Memory B cell (primary cell): ENCODE data around the gene TIGD4.

ENCODE experiments used
- ATAC-seq: fragments of 150-1000 bp; cut with Tn5 transposase; 2 replicates; pipeline ENCODE4 v1.10.0; 2021; ENCODE audit warnings: low read depth, mild to moderate bottlenecking, moderate library complexity
- DNase-seq, 2 donors: peaks; one replicate each; pipeline ENCODE4 v3.0.0; 2022; ENCODE audit warnings: low spot score in 2 of 2
- H3K27ac Mint-ChIP-seq: one replicate; pipeline ENCODE4 v1.8.0; 2022; ENCODE audit warnings: mild to moderate bottlenecking, moderate library complexity, mixed read lengths
- H3K27me3 Mint-ChIP-seq: one replicate; pipeline ENCODE4 v1.8.0; 2022; ENCODE audit warnings: mixed read lengths
- H3K36me3 Mint-ChIP-seq: one replicate; pipeline ENCODE4 v1.8.0; 2022; ENCODE audit warnings: mild to moderate bottlenecking, mixed read lengths
- H3K4me1 Mint-ChIP-seq: one replicate; pipeline ENCODE4 v1.8.0; 2022; ENCODE audit warnings: mixed read lengths
- H3K4me3 Mint-ChIP-seq: one replicate; pipeline ENCODE4 v1.8.0; 2022; ENCODE audit warnings: mild to moderate bottlenecking, moderate library complexity, mixed read lengths
- H3K9me3 Mint-ChIP-seq: one replicate; pipeline ENCODE4 v1.8.0; 2022; ENCODE audit warnings: mixed read lengths

Gene TIGD4

GRCh38 chr4:152724494-152724893 is 55.0 kb downstream of the TIGD4 start:
- Mint-ChIP-seq H3K4me1 (peaks cover 10% of the 10 kb centered on the region), H3K4me3 (no peak overlapping the region), H3K36me3 (peaks cover 3% of the 10 kb centered on the region), H3K9me3 (peaks cover 3% of the 10 kb centered on the region), H3K27ac (no peak overlapping the region), H3K27me3 (peaks cover 2% of the 10 kb centered on the region)
- DNase-seq (no peak), ATAC-seq (no peak)

DNA sequence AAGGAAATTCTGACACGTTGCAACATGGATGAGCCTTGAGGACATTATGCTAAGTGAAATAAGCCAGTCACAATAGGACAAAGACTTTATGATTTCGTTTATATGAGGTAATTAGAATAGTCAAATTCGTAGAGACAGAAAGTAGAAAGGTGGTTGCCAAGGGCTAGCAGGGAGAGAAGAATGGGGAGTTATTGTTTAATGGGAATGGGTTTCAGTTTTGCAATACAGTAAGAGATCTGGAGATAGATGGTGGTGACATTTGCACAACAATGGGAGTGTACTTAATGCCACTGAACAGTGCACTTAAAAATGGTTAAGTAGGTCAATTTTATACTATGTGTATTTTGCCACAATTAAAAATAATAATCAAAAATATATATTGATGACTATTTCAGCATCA is 56.3 kb downstream of the TIGD4 start:
- peaks cover 2% of the 10 kb centered on the region for H3K27me3 Mint-ChIP-seq
- DNase-seq: no peak
- no peak for ATAC-seq
- peaks cover 3% of the 10 kb centered on the region for H3K9me3 Mint-ChIP-seq
- H3K4me1 Mint-ChIP-seq: peaks cover 15% of the 10 kb centered on the region
- H3K36me3 Mint-ChIP-seq: peaks cover 3% of the 10 kb centered on the region
- no peak overlapping the region for H3K4me3 Mint-ChIP-seq
- no peak overlapping the region for H3K27ac Mint-ChIP-seq

DNA sequence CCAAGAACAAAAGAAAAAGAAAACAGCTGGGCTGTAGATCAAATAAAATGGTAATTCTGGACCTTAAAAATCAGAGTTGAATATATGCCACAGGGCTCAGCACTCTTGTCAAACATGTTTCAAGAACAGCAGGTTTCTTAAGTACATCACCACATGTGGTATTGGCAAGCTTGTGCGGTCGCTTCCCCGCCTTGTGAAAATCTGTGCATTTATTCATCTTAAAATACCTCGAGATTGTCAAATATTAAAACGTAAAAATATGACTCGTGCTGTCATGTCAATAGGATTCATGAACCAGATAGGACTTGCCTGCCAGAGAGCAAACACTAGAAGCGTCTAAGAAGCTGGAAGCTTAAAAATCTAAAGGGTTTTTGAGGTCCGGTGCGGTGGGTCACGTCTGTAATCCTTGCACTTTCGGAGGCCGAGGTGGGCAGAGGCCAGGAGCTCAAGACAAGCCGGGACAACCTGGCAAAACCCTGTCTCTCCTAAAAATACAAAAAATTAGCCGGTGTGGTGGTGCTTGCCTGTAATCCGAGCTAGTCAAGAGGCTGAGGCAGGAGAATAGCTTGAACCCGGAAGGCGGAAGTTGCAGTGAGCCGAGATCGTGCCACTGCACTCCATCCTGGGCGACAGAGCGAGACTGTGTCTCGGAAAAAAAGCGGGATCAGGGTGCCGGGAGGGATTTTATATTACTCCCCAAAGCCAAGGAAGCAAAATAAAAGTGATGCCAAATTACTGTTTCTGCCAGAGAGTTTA is 59.6 kb downstream of the TIGD4 start:
- peaks cover 5% of the 10 kb centered on the region for H3K4me1 Mint-ChIP-seq
- no peak overlapping the region for H3K27ac Mint-ChIP-seq
- ATAC-seq (no peak), DNase-seq (no peak)
- peaks cover 3% of the 10 kb centered on the region for H3K36me3 Mint-ChIP-seq
- H3K27me3 Mint-ChIP-seq: peaks cover 2% of the 10 kb centered on the region
- peaks cover 5% of the 10 kb centered on the region for H3K9me3 Mint-ChIP-seq
- no peak overlapping the region for H3K4me3 Mint-ChIP-seq
